ENCODE data around the gene CAMSAP1.

The CAMSAP1 gene

DNA sequence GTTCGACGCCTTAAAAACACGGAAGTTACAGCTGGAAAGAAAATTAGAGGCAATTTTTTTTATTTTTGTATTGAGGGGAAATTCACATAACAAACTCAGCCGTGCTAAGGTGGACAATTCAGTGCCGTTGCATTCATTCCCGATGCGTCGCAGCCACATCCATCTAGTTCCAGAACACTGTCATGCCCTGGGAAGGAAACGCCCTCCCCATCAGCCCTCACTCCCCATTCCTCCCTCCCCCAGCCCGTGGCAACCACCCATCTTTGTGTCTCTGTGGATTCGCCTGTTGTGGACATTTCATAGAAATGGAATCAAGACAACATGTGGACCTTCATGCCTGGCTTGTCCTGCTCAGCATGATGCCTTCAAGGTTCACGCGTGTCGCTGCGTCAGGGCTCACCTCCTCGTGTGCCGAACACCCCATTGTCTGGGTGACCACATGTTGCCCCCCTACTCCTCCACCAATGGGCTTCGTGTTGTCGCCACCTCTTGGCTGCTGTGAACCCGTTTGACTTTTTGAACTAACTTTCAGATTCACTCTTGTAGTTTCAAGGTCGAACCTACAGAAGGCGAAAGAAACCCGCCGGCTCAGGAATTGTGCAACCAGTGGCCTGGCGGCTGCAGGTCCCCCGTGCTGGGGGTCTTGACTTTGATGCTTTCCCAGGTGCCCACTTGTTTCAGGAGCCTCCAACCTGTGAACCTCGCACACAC lies 17.4 kb upstream of the CAMSAP1 start:
- H3K23ac ChIP-seq (ENCODE audit: low read length): no peak overlapping the region
- no peaks in the 10 kb centered on the region for H3K36me3 ChIP-seq (ENCODE audit: control insufficient read depth, insufficient read depth, low read length)
- no peak overlapping the region for H3K4ac ChIP-seq (ENCODE audit: low read depth, low read length)
- H3K9ac ChIP-seq (ENCODE audit: low read length): no peak overlapping the region
- H2BK15ac ChIP-seq (replicated peaks; ENCODE audit: low read depth): no peak overlapping the region
- no peak overlapping the region for H3K56ac ChIP-seq (ENCODE audit: low read length)
- no peaks in the 10 kb centered on the region for H3K4me1 ChIP-seq (ENCODE audit: control insufficient read depth, low read depth, low read length)
- H3K79me1 ChIP-seq (ENCODE audit: low read length): peaks cover 1% of the 10 kb centered on the region
- DNase-seq: peak; percentile 50
- H3K79me2 ChIP-seq (ENCODE audit: control insufficient read depth, insufficient read depth, low read length): no peaks in the 10 kb centered on the region
- WGBS (ENCODE audit: extremely low coverage, insufficient coverage, low lambda C conversion rate): 100% methylated on average over 3 of the region's 27 CpGs
- no peak overlapping the region for H2BK5ac ChIP-seq (ENCODE audit: low read length)
- H3K27ac ChIP-seq (ENCODE audit: low read depth, low read length): no peak overlapping the region
- H3K4me3 ChIP-seq (ENCODE audit: low read length): no peak overlapping the region
- H4K8ac ChIP-seq (ENCODE audit: low read depth, low read length): no peak overlapping the region
- H4K5ac ChIP-seq (ENCODE audit: low read length): no peak overlapping the region
- H2AK5ac ChIP-seq (ENCODE audit: low read length): no peak overlapping the region
- H2BK120ac ChIP-seq (ENCODE audit: low read depth, low read length): no peak overlapping the region
- H3K18ac ChIP-seq (ENCODE audit: low read length): no peak overlapping the region
- no peaks in the 10 kb centered on the region for H3K27me3 ChIP-seq (ENCODE audit: insufficient read depth, low read length, poor library complexity)
- no peak overlapping the region for H3K4me2 ChIP-seq (ENCODE audit: low read length)

DNA sequence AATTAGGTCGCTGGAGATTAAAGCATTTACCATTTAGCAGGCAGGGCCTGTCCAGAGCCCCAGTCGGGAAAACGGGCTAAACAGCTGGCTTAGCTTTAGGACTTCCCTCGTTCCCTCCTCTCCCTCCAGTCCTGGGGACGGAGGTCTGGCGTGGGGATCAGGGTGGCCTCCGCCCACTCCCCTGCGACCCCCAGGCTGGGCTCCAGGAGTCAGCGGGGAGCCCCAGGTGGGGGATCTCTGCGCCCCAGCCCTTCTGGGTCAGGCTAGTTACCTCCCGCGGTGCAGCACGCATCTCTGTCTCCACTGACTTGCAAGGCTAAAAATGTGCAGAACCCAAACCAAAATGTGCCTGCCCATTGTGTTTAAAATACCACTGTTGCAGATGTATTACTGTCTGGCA lies 16.2 kb upstream of the CAMSAP1 start:
- no peak overlapping the region for H3K23ac ChIP-seq (ENCODE audit: low read length)
- no peak overlapping the region for H4K8ac ChIP-seq (ENCODE audit: low read depth, low read length)
- H3K27me3 ChIP-seq (ENCODE audit: insufficient read depth, low read length, poor library complexity): no peaks in the 10 kb centered on the region
- H3K36me3 ChIP-seq (ENCODE audit: control insufficient read depth, insufficient read depth, low read length): no peaks in the 10 kb centered on the region
- no peak overlapping the region for H3K4ac ChIP-seq (ENCODE audit: low read depth, low read length)
- H3K79me2 ChIP-seq (ENCODE audit: control insufficient read depth, insufficient read depth, low read length): no peaks in the 10 kb centered on the region
- no peak overlapping the region for H2BK5ac ChIP-seq (ENCODE audit: low read length)
- no peak overlapping the region for H3K9ac ChIP-seq (ENCODE audit: low read length)
- H4K5ac ChIP-seq (ENCODE audit: low read length): no peak overlapping the region
- H3K56ac ChIP-seq (ENCODE audit: low read length): no peak overlapping the region
- no peak overlapping the region for H3K27ac ChIP-seq (ENCODE audit: low read depth, low read length)
- WGBS (ENCODE audit: extremely low coverage, insufficient coverage, low lambda C conversion rate): no CpG with 5 or more reads among the region's 13 CpGs
- no peak overlapping the region for H2AK5ac ChIP-seq (ENCODE audit: low read length)
- no peak overlapping the region for H3K4me2 ChIP-seq (ENCODE audit: low read length)
- H3K4me3 ChIP-seq (ENCODE audit: low read length): no peak overlapping the region
- H3K18ac ChIP-seq (ENCODE audit: low read length): no peak overlapping the region
- peaks cover 1% of the 10 kb centered on the region for H3K79me1 ChIP-seq (ENCODE audit: low read length)
- H2BK120ac ChIP-seq (ENCODE audit: low read depth, low read length): no peak overlapping the region
- DNase-seq: no peak
- H3K4me1 ChIP-seq (ENCODE audit: control insufficient read depth, low read depth, low read length): no peaks in the 10 kb centered on the region
- H2BK15ac ChIP-seq (replicated peaks; ENCODE audit: low read depth): no peak overlapping the region

GRCh38 chr9:135921749-135922310 lies 14.5 kb upstream of the CAMSAP1 start:
- no peak overlapping the region for H2BK15ac ChIP-seq (replicated peaks; ENCODE audit: low read depth)
- no peaks in the 10 kb centered on the region for H3K27me3 ChIP-seq (ENCODE audit: insufficient read depth, low read length, poor library complexity)
- no peak for DNase-seq
- H3K9ac ChIP-seq (ENCODE audit: low read length): no peak overlapping the region
- no peak overlapping the region for H3K18ac ChIP-seq (ENCODE audit: low read length)
- H2BK120ac ChIP-seq (ENCODE audit: low read depth, low read length): no peak overlapping the region
- no peak overlapping the region for H4K5ac ChIP-seq (ENCODE audit: low read length)
- H2AK5ac ChIP-seq (ENCODE audit: low read length): no peak overlapping the region
- no peak overlapping the region for H2BK5ac ChIP-seq (ENCODE audit: low read length)
- H3K23ac ChIP-seq (ENCODE audit: low read length): no peak overlapping the region
- H3K4me1 ChIP-seq (ENCODE audit: control insufficient read depth, low read depth, low read length): no peaks in the 10 kb centered on the region
- no peaks in the 10 kb centered on the region for H3K79me2 ChIP-seq (ENCODE audit: control insufficient read depth, insufficient read depth, low read length)
- WGBS (ENCODE audit: extremely low coverage, insufficient coverage, low lambda C conversion rate): no CpG with 5 or more reads among the region's 14 CpGs
- no peak overlapping the region for H3K4me3 ChIP-seq (ENCODE audit: low read length)
- H3K27ac ChIP-seq (ENCODE audit: low read depth, low read length): no peak overlapping the region
- no peak overlapping the region for H4K8ac ChIP-seq (ENCODE audit: low read depth, low read length)
- H3K56ac ChIP-seq (ENCODE audit: low read length): no peak overlapping the region
- no peak overlapping the region for H3K4ac ChIP-seq (ENCODE audit: low read depth, low read length)
- no peaks in the 10 kb centered on the region for H3K79me1 ChIP-seq (ENCODE audit: low read length)
- no peaks in the 10 kb centered on the region for H3K36me3 ChIP-seq (ENCODE audit: control insufficient read depth, insufficient read depth, low read length)
- no peak overlapping the region for H3K4me2 ChIP-seq (ENCODE audit: low read length)

- no peak overlapping the region for H3K9ac ChIP-seq (ENCODE audit: low read length)
- no peak overlapping the region for H2BK120ac ChIP-seq (ENCODE audit: low read depth, low read length)
- H3K56ac ChIP-seq (ENCODE audit: low read length): no peak overlapping the region
- no peak overlapping the region for H2BK5ac ChIP-seq (ENCODE audit: low read length)
- no peaks in the 10 kb centered on the region for H3K79me2 ChIP-seq (ENCODE audit: control insufficient read depth, insufficient read depth, low read length)
- H3K27me3 ChIP-seq (ENCODE audit: insufficient read depth, low read length, poor library complexity): no peaks in the 10 kb centered on the region
- H4K8ac ChIP-seq (ENCODE audit: low read depth, low read length): no peak overlapping the region
- H4K5ac ChIP-seq (ENCODE audit: low read length): no peak overlapping the region
- no peak overlapping the region for H2AK5ac ChIP-seq (ENCODE audit: low read length)
- no CpG with 5 or more reads among the region's 24 CpGs for WGBS (ENCODE audit: extremely low coverage, insufficient coverage, low lambda C conversion rate)
- no peak overlapping the region for H2BK15ac ChIP-seq (replicated peaks; ENCODE audit: low read depth)
- no peaks in the 10 kb centered on the region for H3K4me1 ChIP-seq (ENCODE audit: control insufficient read depth, low read depth, low read length)
- H3K4me3 ChIP-seq (ENCODE audit: low read length): no peak overlapping the region
- H3K4ac ChIP-seq (ENCODE audit: low read depth, low read length): no peak overlapping the region
- no peak for DNase-seq
- H3K23ac ChIP-seq (ENCODE audit: low read length): no peak overlapping the region
- no peak overlapping the region for H3K4me2 ChIP-seq (ENCODE audit: low read length)
- no peak overlapping the region for H3K18ac ChIP-seq (ENCODE audit: low read length)
- H3K36me3 ChIP-seq (ENCODE audit: control insufficient read depth, insufficient read depth, low read length): no peaks in the 10 kb centered on the region
- H3K27ac ChIP-seq (ENCODE audit: low read depth, low read length): no peak overlapping the region
- no peaks in the 10 kb centered on the region for H3K79me1 ChIP-seq (ENCODE audit: low read length)
Observed at GRCh38 chr9:135920973-135921585, 13.7 kb upstream of the CAMSAP1 start.

DNA sequence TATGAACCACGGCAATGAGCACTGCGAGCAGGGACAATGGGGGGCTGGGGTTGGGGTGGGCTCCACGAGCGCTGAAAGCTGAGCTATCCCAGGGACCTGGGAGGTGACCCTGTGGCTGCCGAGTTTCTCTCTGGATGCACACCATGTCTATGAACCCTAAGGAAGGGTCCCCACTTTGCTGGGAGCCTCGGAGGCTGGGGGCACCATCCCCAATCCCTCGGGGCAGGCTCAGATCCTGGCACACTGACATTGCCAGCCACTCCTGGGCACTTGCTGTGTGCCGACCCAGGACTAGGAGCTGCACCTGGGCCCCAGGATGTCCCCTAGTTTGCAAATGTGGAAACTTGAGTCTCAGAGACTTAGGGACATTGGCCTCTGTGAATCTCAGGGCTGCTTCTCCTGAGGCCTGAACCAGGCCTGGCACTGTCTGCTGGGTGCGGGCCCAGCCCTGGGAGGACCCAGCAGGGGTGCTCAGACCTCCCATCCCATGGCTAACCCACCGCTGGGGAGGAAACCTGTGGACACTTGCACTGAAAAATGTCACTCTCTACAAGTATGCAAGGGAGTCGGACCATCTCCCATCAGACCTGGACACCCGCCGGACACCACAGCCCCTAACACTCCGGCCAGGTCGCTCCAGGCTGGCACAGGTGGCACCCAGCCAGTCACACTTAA lies 13.0 kb upstream of the CAMSAP1 start:
- no peak overlapping the region for H2BK15ac ChIP-seq (replicated peaks; ENCODE audit: low read depth)
- no peak overlapping the region for H4K5ac ChIP-seq (ENCODE audit: low read length)
- no peaks in the 10 kb centered on the region for H3K4me1 ChIP-seq (ENCODE audit: control insufficient read depth, low read depth, low read length)
- no peak overlapping the region for H3K18ac ChIP-seq (ENCODE audit: low read length)
- H2AK5ac ChIP-seq (ENCODE audit: low read length): no peak overlapping the region
- no peak overlapping the region for H2BK5ac ChIP-seq (ENCODE audit: low read length)
- H3K4ac ChIP-seq (ENCODE audit: low read depth, low read length): no peak overlapping the region
- DNase-seq: no peak
- no peaks in the 10 kb centered on the region for H3K79me2 ChIP-seq (ENCODE audit: control insufficient read depth, insufficient read depth, low read length)
- no peak overlapping the region for H3K4me2 ChIP-seq (ENCODE audit: low read length)
- no peak overlapping the region for H3K9ac ChIP-seq (ENCODE audit: low read length)
- H3K27me3 ChIP-seq (ENCODE audit: insufficient read depth, low read length, poor library complexity): no peaks in the 10 kb centered on the region
- no peak overlapping the region for H3K23ac ChIP-seq (ENCODE audit: low read length)
- H4K8ac ChIP-seq (ENCODE audit: low read depth, low read length): no peak overlapping the region
- H3K27ac ChIP-seq (ENCODE audit: low read depth, low read length): no peak overlapping the region
- peaks cover 3% of the 10 kb centered on the region for H3K36me3 ChIP-seq (ENCODE audit: control insufficient read depth, insufficient read depth, low read length)
- no peak overlapping the region for H3K56ac ChIP-seq (ENCODE audit: low read length)
- no peak overlapping the region for H2BK120ac ChIP-seq (ENCODE audit: low read depth, low read length)
- H3K79me1 ChIP-seq (ENCODE audit: low read length): no peaks in the 10 kb centered on the region
- WGBS (ENCODE audit: extremely low coverage, insufficient coverage, low lambda C conversion rate): no CpG with 5 or more reads among the region's 15 CpGs
- no peak overlapping the region for H3K4me3 ChIP-seq (ENCODE audit: low read length)
